Measurements from ENCODE around the gene STIP1. TPM values are rescaled to one million over a fixed set of nuclear protein-coding genes. Genes with fewer than 3 reads are reported as not detected.
A peak's percentile ranks its signal among the peaks of the same experiment; 100 is the strongest.

Gene STIP1
- polyA plus RNA-seq, 1 donor from 2014 or later = 161 TPM

GRCh38 chr11:64233913-64234586 is 48.1 kb downstream of the STIP1 start, which contains the start of gene VEGFB:
TSS of gene VEGFB (plus strand) at chr11:64234584. CDS start at chr11:64234834, 250 bp downstream.
- Histone ChIP-seq H3K4me2 (ENCODE audit: low read length) (no peak within 1 kb of the TSS), H3F3A (ENCODE audit: insufficient read depth, low read length, poor library complexity, severe bottlenecking) (no peaks in the 10 kb centered on the region), H3K27me3 (ENCODE audit: insufficient read depth, low read depth, low read length) (peaks cover 8% of the 10 kb centered on the region), H4K20me1 (ENCODE audit: insufficient read depth) (no peaks in the 10 kb centered on the region), H2AFZ (ENCODE audit: low read depth, low read length) (no peak within 1 kb of the TSS), H3K9me3 (ENCODE audit: low read length) (no peaks in the 10 kb centered on the region), H3K27ac (ENCODE audit: low read length) (no peak within 1 kb of the TSS), H3K9me2 (ENCODE audit: insufficient read depth, low read length) (no peaks in the 10 kb centered on the region), H3K4me3 (ENCODE audit: low read length) (peak within 1 kb of the TSS; percentile 59), H3K36me3 (ENCODE audit: insufficient read depth, low read length) (no peaks in the 10 kb centered on the region), H3K79me2 (replicated peaks; ENCODE audit: insufficient read depth, low read length) (no peaks in the 10 kb centered on the region), H3K9ac (ENCODE audit: low read length) (peak within 1 kb of the TSS; percentile 47)
- TF ChIP-seq POLR2AphosphoS5 (IDR thresholded peaks at IDR 0.05) (no peak), EZH2 (IDR thresholded peaks at IDR 0.05; ENCODE audit: borderline replicate concordance, insufficient read depth, low read length, poor library complexity, severe bottlenecking) (no peak), MXI1 (conservative IDR thresholded peaks at IDR 0.05; ENCODE audit: poor library complexity, severe bottlenecking) (no peak), TAF1 (IDR thresholded peaks at IDR 0.05; ENCODE audit: low read depth) (no peak), RAD21 (conservative IDR thresholded peaks at IDR 0.05) (no peak)

DNA sequence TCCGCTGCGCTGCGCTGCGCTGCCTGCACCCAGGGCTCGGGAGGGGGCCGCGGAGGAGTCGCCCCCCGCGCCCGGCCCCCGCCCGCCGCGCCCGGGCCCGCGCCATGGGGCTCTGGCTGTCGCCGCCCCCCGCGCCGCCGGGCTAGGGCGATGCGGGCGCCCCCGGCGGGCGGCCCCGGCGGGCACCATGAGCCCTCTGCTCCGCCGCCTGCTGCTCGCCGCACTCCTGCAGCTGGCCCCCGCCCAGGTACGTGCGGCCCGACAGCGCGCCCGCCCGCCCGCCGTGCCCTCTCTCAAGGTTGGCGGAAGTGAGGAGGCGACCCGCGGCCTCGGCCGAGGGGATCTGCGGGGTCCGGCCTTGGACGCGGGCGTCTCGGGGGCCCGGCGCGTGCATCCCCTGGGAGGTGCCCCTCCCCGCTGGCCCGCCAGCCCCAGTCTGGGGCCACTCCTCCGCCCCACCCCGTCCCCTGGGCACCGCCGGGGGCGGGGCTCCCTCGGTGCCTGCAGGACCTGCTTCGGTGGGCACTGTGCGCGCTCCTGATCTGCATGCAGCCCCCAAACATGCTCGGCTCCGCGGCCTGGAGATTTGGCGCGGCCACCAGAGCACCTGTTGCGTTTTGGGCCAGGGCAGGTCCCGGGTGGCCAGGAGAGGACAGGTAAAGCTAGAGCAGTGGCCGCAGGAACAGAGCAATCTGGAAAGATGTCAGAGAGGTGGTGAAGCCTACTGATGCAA is 48.8 kb downstream of the STIP1 start:
- TF ChIP-seq, protein P1, sequence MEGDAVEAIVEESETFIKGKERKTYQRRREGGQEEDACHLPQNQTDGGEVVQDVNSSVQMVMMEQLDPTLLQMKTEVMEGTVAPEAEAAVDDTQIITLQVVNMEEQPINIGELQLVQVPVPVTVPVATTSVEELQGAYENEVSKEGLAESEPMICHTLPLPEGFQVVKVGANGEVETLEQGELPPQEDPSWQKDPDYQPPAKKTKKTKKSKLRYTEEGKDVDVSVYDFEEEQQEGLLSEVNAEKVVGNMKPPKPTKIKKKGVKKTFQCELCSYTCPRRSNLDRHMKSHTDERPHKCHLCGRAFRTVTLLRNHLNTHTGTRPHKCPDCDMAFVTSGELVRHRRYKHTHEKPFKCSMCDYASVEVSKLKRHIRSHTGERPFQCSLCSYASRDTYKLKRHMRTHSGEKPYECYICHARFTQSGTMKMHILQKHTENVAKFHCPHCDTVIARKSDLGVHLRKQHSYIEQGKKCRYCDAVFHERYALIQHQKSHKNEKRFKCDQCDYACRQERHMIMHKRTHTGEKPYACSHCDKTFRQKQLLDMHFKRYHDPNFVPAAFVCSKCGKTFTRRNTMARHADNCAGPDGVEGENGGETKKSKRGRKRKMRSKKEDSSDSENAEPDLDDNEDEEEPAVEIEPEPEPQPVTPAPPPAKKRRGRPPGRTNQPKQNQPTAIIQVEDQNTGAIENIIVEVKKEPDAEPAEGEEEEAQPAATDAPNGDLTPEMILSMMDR (IDR thresholded peaks at IDR 0.05; ENCODE audit: poor library complexity, severe bottlenecking) = peak; percentile 28
- TF ChIP-seq EZH2 (IDR thresholded peaks at IDR 0.05; ENCODE audit: borderline replicate concordance, insufficient read depth, low read length, poor library complexity, severe bottlenecking) = no peak
- H3K4me2 ChIP-seq (ENCODE audit: low read length) = no peak overlapping the region
- H2AFZ ChIP-seq (ENCODE audit: low read depth, low read length) = no peak overlapping the region
- no peaks in the 10 kb centered on the region for H3F3A ChIP-seq (ENCODE audit: insufficient read depth, low read length, poor library complexity, severe bottlenecking)
- H3K9ac ChIP-seq (ENCODE audit: low read length) = peak overlapping the region; percentile 36
- no peaks in the 10 kb centered on the region for H3K9me3 ChIP-seq (ENCODE audit: low read length)
- H3K4me3 ChIP-seq (ENCODE audit: low read length) = peak overlapping the region; percentile 59
- H3K27me3 ChIP-seq (ENCODE audit: insufficient read depth, low read depth, low read length) = peaks cover 8% of the 10 kb centered on the region
- H3K79me2 ChIP-seq (replicated peaks; ENCODE audit: insufficient read depth, low read length) = no peaks in the 10 kb centered on the region
- H3K36me3 ChIP-seq (ENCODE audit: insufficient read depth, low read length) = no peaks in the 10 kb centered on the region
- H4K20me1 ChIP-seq (ENCODE audit: insufficient read depth) = no peaks in the 10 kb centered on the region
- no peaks in the 10 kb centered on the region for H3K9me2 ChIP-seq (ENCODE audit: insufficient read depth, low read length)
- no peak overlapping the region for H3K27ac ChIP-seq (ENCODE audit: low read length)

GRCh38 chr11:64235437-64236161 is 49.6 kb downstream of the STIP1 start:
- no peaks in the 10 kb centered on the region for H3K9me3 ChIP-seq (ENCODE audit: low read length)
- H3K79me2 ChIP-seq (replicated peaks; ENCODE audit: insufficient read depth, low read length) = no peaks in the 10 kb centered on the region
- H2AFZ ChIP-seq (ENCODE audit: low read depth, low read length) = no peak overlapping the region
- no peaks in the 10 kb centered on the region for H4K20me1 ChIP-seq (ENCODE audit: insufficient read depth)
- TF ChIP-seq, protein P2, sequence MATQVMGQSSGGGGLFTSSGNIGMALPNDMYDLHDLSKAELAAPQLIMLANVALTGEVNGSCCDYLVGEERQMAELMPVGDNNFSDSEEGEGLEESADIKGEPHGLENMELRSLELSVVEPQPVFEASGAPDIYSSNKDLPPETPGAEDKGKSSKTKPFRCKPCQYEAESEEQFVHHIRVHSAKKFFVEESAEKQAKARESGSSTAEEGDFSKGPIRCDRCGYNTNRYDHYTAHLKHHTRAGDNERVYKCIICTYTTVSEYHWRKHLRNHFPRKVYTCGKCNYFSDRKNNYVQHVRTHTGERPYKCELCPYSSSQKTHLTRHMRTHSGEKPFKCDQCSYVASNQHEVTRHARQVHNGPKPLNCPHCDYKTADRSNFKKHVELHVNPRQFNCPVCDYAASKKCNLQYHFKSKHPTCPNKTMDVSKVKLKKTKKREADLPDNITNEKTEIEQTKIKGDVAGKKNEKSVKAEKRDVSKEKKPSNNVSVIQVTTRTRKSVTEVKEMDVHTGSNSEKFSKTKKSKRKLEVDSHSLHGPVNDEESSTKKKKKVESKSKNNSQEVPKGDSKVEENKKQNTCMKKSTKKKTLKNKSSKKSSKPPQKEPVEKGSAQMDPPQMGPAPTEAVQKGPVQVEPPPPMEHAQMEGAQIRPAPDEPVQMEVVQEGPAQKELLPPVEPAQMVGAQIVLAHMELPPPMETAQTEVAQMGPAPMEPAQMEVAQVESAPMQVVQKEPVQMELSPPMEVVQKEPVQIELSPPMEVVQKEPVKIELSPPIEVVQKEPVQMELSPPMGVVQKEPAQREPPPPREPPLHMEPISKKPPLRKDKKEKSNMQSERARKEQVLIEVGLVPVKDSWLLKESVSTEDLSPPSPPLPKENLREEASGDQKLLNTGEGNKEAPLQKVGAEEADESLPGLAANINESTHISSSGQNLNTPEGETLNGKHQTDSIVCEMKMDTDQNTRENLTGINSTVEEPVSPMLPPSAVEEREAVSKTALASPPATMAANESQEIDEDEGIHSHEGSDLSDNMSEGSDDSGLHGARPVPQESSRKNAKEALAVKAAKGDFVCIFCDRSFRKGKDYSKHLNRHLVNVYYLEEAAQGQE (IDR thresholded peaks at IDR 0.05; ENCODE audit: borderline replicate concordance) = no peak
- TF ChIP-seq EP300 (conservative IDR thresholded peaks at IDR 0.05; ENCODE audit: poor library complexity, severe bottlenecking) = no peak
- no peak for TF ChIP-seq EZH2 (IDR thresholded peaks at IDR 0.05; ENCODE audit: borderline replicate concordance, insufficient read depth, low read length, poor library complexity, severe bottlenecking)
- no peak for TF ChIP-seq TAF1 (IDR thresholded peaks at IDR 0.05; ENCODE audit: low read depth)
- TF ChIP-seq POLR2AphosphoS5 (IDR thresholded peaks at IDR 0.05) = no peak
- no peak for TF ChIP-seq RAD21 (conservative IDR thresholded peaks at IDR 0.05)
- H3K4me2 ChIP-seq (ENCODE audit: low read length) = no peak overlapping the region
- no peaks in the 10 kb centered on the region for H3F3A ChIP-seq (ENCODE audit: insufficient read depth, low read length, poor library complexity, severe bottlenecking)
- no peaks in the 10 kb centered on the region for H3K9me2 ChIP-seq (ENCODE audit: insufficient read depth, low read length)
- no peak overlapping the region for H3K27ac ChIP-seq (ENCODE audit: low read length)
- no peaks in the 10 kb centered on the region for H3K36me3 ChIP-seq (ENCODE audit: insufficient read depth, low read length)
- H3K9ac ChIP-seq (ENCODE audit: low read length) = no peak overlapping the region
- no peak overlapping the region for H3K4me3 ChIP-seq (ENCODE audit: low read length)
- H3K27me3 ChIP-seq (ENCODE audit: insufficient read depth, low read depth, low read length) = peaks cover 8% of the 10 kb centered on the region
